Transverse colon (tissue), 4 donors: ENCODE measurements around the gene FAM135A. TPM values are rescaled to one million over a fixed set of nuclear protein-coding genes. Genes with fewer than 3 reads are reported as not detected.
"Not testable (repeated sequence)": the region's sequence is repeated elsewhere in the genome, so short reads cannot be mapped to it uniquely, and the experiment has no call there.

Source experiments
- DNase-seq: peaks from one replicate; pipeline ENCODE4 v3.0.0-alpha.2; 2019
- H3K27ac ChIP-seq, 4 donors: fragments of 200-600 bp; sonication (generic); 2 replicates each; pipeline ENCODE4 v1.5.1; 2016 to 2018; ENCODE audit warnings: inconsistent platforms in 4 of 4
- H3K27me3 ChIP-seq: fragments of 200-600 bp; sonication (generic); 2 replicates; pipeline ENCODE4 v1.5.1; 2017; ENCODE audit warnings: inconsistent platforms
- H3K36me3 ChIP-seq, 4 donors: fragments of 200-600 bp; sonication (generic); 2 replicates each; pipeline ENCODE4 v1.5.1; 2017 to 2019; ENCODE audit warnings: inconsistent platforms in 4 of 4
- H3K4me1 ChIP-seq, 4 donors: fragments of 200-600 bp; sonication (generic); 2 replicates each; pipeline ENCODE4 v1.5.1; 2017 to 2020; ENCODE audit warnings: inconsistent platforms in 4 of 4
- H3K4me3 ChIP-seq, 4 donors: fragments of 200-600 bp; sonication (generic); 1 replicate in 1 of 4; 2 replicates in 3 of 4; pipeline versions ENCODE4 v1.5.1 to v1.6.1; 2017 to 2019; ENCODE audit warnings: inconsistent platforms in 4 of 4
- H3K9me3 ChIP-seq, 2 donors: fragments of 200-600 bp; sonication (generic); 2 replicates each; pipeline ENCODE4 v1.5.1; 2017 to 2019; ENCODE audit warnings: inconsistent platforms in 2 of 2
- CTCF ChIP-seq, 5 experiments: fragments of 200-600 bp in 3 of 5; fragments of 450-650 bp in 2 of 5; sonication (generic) in 3 of 5; IDR thresholded peaks; 1 replicate in 2 of 5; 2 replicates in 3 of 5; pipeline ENCODE4 v1.5.1; 2016 to 2017; ENCODE audit warnings: antibody characterized with exemption in 5 of 5, inconsistent platforms in 3 of 5, mild to moderate bottlenecking in 2 of 5, moderate library complexity in 1 of 5
- EP300 ChIP-seq: sonication (generic); formaldehyde crosslinking; IDR thresholded peaks from one replicate; pipeline ENCODE4 v1.6.1; 2017; ENCODE audit warnings: antibody characterized with exemption, low read depth
- POLR2A ChIP-seq: fragments of 450-650 bp; IDR thresholded peaks from one replicate; pipeline ENCODE4 v1.6.1; 2016; ENCODE audit warnings: antibody characterized with exemption, mild to moderate bottlenecking, moderate library complexity
- POLR2AphosphoS5 ChIP-seq, 3 donors: sonication (generic); formaldehyde crosslinking; IDR thresholded peaks; one replicate each; pipeline ENCODE4 v1.6.1; 2016; ENCODE audit warnings: antibody characterized with exemption in 3 of 3
- WGBS, 2 donors: methylation state at CpG; one replicate each; pipeline ENCODE4 v1.1.5; 2018; ENCODE audit warnings: low coverage in 1 of 2; 5-methylcytosine and 5-hydroxymethylcytosine counted together
- in situ Hi-C, 4 donors: fragments of 200-750 bp; cut with MboI; loops; one replicate each; pipeline versions ENCODE4 v1.15.0 to v1.15.1; 2017; ENCODE audit warnings: low sequenced_read_pairs in 3 of 4, low pct_ligation_motif_present in 1 of 4, low pct_unique_long_range_greater_than_20kb in 1 of 4
- intact Hi-C: fragments of 100-400 bp; cut with DNase I; formaldehyde crosslinking; loops from one replicate; pipeline ENCODE4 v1.15.1; 2023; ENCODE audit warnings: low total_unique reads
- total RNA-seq, 4 donors: library from RNA; depleted of rRNA; stranded (reverse); fragments of >200 nt; gene quantifications; one replicate each; pipeline ENCODE4 v1.1.0, GENCODE V29; 2016

FAM135A gene
- total RNA-seq, 4 donors from 2014 or later, result 38.9 to 115 (median 65.7) TPM

GRCh38 chr6:70557998-70558397, 144.7 kb downstream of the FAM135A start:
- no peak for DNase-seq
- Histone ChIP-seq H3K9me3 (no peaks in the 10 kb centered on the region), H3K4me1 (no peaks in the 10 kb centered on the region), H3K4me3 (no peak overlapping the region), H3K36me3 (no peaks in the 10 kb centered on the region), H3K27me3 (no peaks in the 10 kb centered on the region), H3K27ac (no peak overlapping the region)
- intact Hi-C loops (no loop called here), in situ Hi-C loops (loop anchor here in 3 of 4 donors (10.0 to 25.0 kb wide), 3 partner anchors 117 to 129 kb away; no protein-coding TSS in a partner anchor)
- 83 to 89% methylated on average over 1 of the region's 1 CpG for WGBS, 2 donors
- TF ChIP-seq EP300 (no peak), CTCF (IDR thresholded peaks at IDR 0.05) (no peak), POLR2A (no peak)

GRCh38 chr6:70562401-70562800, 149.1 kb downstream of the FAM135A start:
- in situ Hi-C loops, result loop anchor here in 1 of 4 donors (25.0 kb wide), 1 partner anchor 125 kb away; no protein-coding TSS in a partner anchor
- peaks cover 0 to 11% (median 3%) of the 10 kb centered on the region in 4 donors for H3K4me1 ChIP-seq
- WGBS, 2 donors, result 84 to 93% methylated on average over 2 of the region's 2 CpGs
- H3K27me3 ChIP-seq, H3K4me3 ChIP-seq, intact Hi-C loops, H3K27ac ChIP-seq, DNase-seq, H3K9me3 ChIP-seq, H3K36me3 ChIP-seq: not testable (repeated sequence)

GRCh38 chr6:70563530-70563929, 150.2 kb downstream of the FAM135A start:
- no peak overlapping the region for H3K27ac ChIP-seq
- no peak overlapping the region for H3K4me3 ChIP-seq
- no peaks in the 10 kb centered on the region for H3K9me3 ChIP-seq
- DNase-seq, result no peak
- TF ChIP-seq POLR2AphosphoS5 (IDR thresholded peaks at IDR 0.05), result no peak
- TF ChIP-seq CTCF (IDR thresholded peaks at IDR 0.05), result no peak
- TF ChIP-seq EP300, result no peak
- no peak for TF ChIP-seq POLR2A
- 68 to 75% methylated on average over 5 to 6 of the region's 6 CpGs for WGBS, 2 donors
- H3K4me1 ChIP-seq, result peaks cover 4 to 18% (median 6%) of the 10 kb centered on the region in 4 donors
- in situ Hi-C loops, result loop anchor here in 1 of 4 donors (25.0 kb wide), 1 partner anchor 124 kb away; no protein-coding TSS in a partner anchor
- H3K27me3 ChIP-seq, result no peaks in the 10 kb centered on the region
- H3K36me3 ChIP-seq, result no peaks in the 10 kb centered on the region
- intact Hi-C loops, result no loop called here

GRCh38 chr6:70566751-70567382, 153.6 kb downstream of the FAM135A start, which contains the start of gene SDHAF4:
TSS of gene SDHAF4 (plus strand) at chr6:70566930. CDS start at chr6:70566941, 11 bp downstream.
- in situ Hi-C loops, result loop anchor here in 1 of 4 donors (25.0 kb wide), 1 partner anchor 120 kb away; no protein-coding TSS in a partner anchor
- intact Hi-C loops, result no loop called here
- peaks cover 4 to 18% (median 6%) of the 10 kb centered on the region in 4 donors for H3K4me1 ChIP-seq
- peak; percentile 94 for DNase-seq
- peak within 1 kb of the TSS; percentile 86 to 91 (median 90) for H3K27ac ChIP-seq
- peak within 1 kb of the TSS; percentile 63 to 95 (median 81) for H3K4me3 ChIP-seq
- TF ChIP-seq CTCF (IDR thresholded peaks at IDR 0.05), result no peak
- TF ChIP-seq POLR2AphosphoS5 (IDR thresholded peaks at IDR 0.05), result peak; percentile 76 to 89 (median 77)
- peak; percentile 64 for TF ChIP-seq POLR2A
- H3K36me3 ChIP-seq, result no peaks in the 10 kb centered on the region
- H3K27me3 ChIP-seq, result no peaks in the 10 kb centered on the region
- WGBS, 2 donors, result 1% methylated on average over 15 of the region's 49 CpGs; no CpG with 5 or more reads in 1 of the 2 donors
- no peaks in the 10 kb centered on the region for H3K9me3 ChIP-seq
